A549 (cell line): ENCODE data around the gene KIF5A. TPM values are rescaled to one million over a fixed set of nuclear protein-coding genes. Genes with fewer than 3 reads are reported as not detected.
"Not testable (repeated sequence)": the region's sequence is repeated elsewhere in the genome, so short reads cannot be mapped to it uniquely, and the experiment has no call there.

Source experiments
- ATAC-seq, 2 experiments: fragments of 200-7000 bp in 1 of 2; fragments of >200 bp in 1 of 2; cut with Nextera tagmentation in 1 of 2; cut with Tn5 transposase in 1 of 2; 3 replicates each; pipeline versions ENCODE4 v1.8.0 to v1.9.1; 2018 to 2020; ENCODE audit warnings: mild to moderate bottlenecking in 1 of 2, moderate library complexity in 1 of 2
- CTCF ChIA-PET: fragments of 300-600 bp; sonication (Branson Sonifier 250); formaldehyde crosslinking; extraction: SDS; loops from one replicate; lab custom pipeline; 2021; ENCODE audit warnings: antibody characterized with exemption, inconsistent platforms; lab: Yijun Ruan, JAX
- POLR2A ChIA-PET: fragments of 350-600 bp; formaldehyde crosslinking; extraction: SDS; loops from one replicate; lab custom pipeline; 2021; ENCODE audit warnings: antibody characterized with exemption, inconsistent platforms; lab: Yijun Ruan, JAX
- DNase-seq, 2 experiments: peaks; one replicate each; pipeline versions ENCODE4 v3.0.0 to v3.0.0-alpha.2; 2011 to 2016; ENCODE audit warnings: low read depth in 1 of 2, low spot score in 1 of 2
- FAIRE-seq: peaks from 2 replicates; lab custom pipeline; 2011; peaks lifted over from hg19 to GRCh38; lab: Jason Lieb, UNC
- H3K27ac ChIP-seq, 2 experiments: fragments of >200 bp; sonication (Bioruptor Twin); formaldehyde crosslinking; 3 replicates each; pipeline ENCODE4 v1.5.1; 2016 to 2017
- H3K4me1 ChIP-seq: fragments of >200 bp; sonication (Bioruptor Twin); formaldehyde crosslinking; 3 replicates; pipeline ENCODE4 v1.6.1; 2016
- H3K4me2 ChIP-seq: fragments of >200 bp; sonication (Bioruptor Twin); formaldehyde crosslinking; 3 replicates; pipeline ENCODE4 v1.6.1; 2016
- H3K4me3 ChIP-seq: fragments of >200 bp; sonication (Bioruptor Twin); formaldehyde crosslinking; 3 replicates; pipeline ENCODE4 v1.5.1; 2016
- H3K9me3 ChIP-seq: fragments of >200 bp; sonication (Bioruptor Twin); formaldehyde crosslinking; 3 replicates; pipeline ENCODE4 v1.6.1; 2016
- ATOH8 ChIP-seq: fragments of 250-450 bp; sonication (Bioruptor Pico); IDR thresholded peaks from 2 replicates; pipeline ENCODE4 v1.5.0; 2020; ENCODE audit warnings: low read depth, mild to moderate bottlenecking, moderate library complexity
- CHD2 ChIP-seq: fragments of 150-350 bp; IDR thresholded peaks from 2 replicates; pipeline ENCODE4 v1.6.1; 2014; ENCODE audit warnings: low read length; ENCODE audit not compliant: partially characterized antibody
- CTCF ChIP-seq: fragments of >200 bp; sonication (Bioruptor Twin); formaldehyde crosslinking; IDR thresholded peaks from 3 replicates; pipeline ENCODE4 v1.5.1; 2016
- ESRRA ChIP-seq: fragments of 150-350 bp; IDR thresholded peaks from 2 replicates; pipeline ENCODE4 v1.6.1; 2014; ENCODE audit warnings: mild to moderate bottlenecking, low read length, borderline replicate concordance
- HDAC2 ChIP-seq: fragments of 200-600 bp; sonication (generic); IDR thresholded peaks from 2 replicates; pipeline ENCODE4 v1.6.1; 2016
- HOXA7 ChIP-seq: fragments of 250-450 bp; sonication (Bioruptor Pico); IDR thresholded peaks from 2 replicates; pipeline ENCODE4 v1.5.0; 2020; ENCODE audit warnings: mild to moderate bottlenecking, moderate library complexity
- HOXB13 ChIP-seq: fragments of 250-450 bp; sonication (Bioruptor Pico); IDR thresholded peaks from 2 replicates; pipeline ENCODE4 v1.5.0; 2020; ENCODE audit warnings: low read depth, mild to moderate bottlenecking, moderate library complexity
- MAX ChIP-seq: IDR thresholded peaks from 2 replicates; pipeline ENCODE4 v1.6.1; 2012
- NR3C1 ChIP-seq: fragments of >200 bp; sonication (Bioruptor Twin); formaldehyde crosslinking; IDR thresholded peaks from 3 replicates; pipeline ENCODE4 v1.6.1; 2017
- POLR2AphosphoS2 ChIP-seq: conservative IDR thresholded peaks from 2 replicates; pipeline ENCODE4 v1.6.1; 2012; ENCODE audit warnings: low read length, improper control_type of control experiment, inconsistent platforms
- REST ChIP-seq: fragments of 200-600 bp; sonication (generic); IDR thresholded peaks from 2 replicates; pipeline ENCODE4 v1.6.1; 2016; ENCODE audit warnings: antibody characterized with exemption, mild to moderate bottlenecking, moderate library complexity
- RNF2 ChIP-seq: fragments of 200-600 bp; sonication (generic); IDR thresholded peaks from 2 replicates; pipeline ENCODE4 v1.6.1; 2016; ENCODE audit warnings: low read depth, mild to moderate bottlenecking, antibody characterized with exemption, moderate library complexity, borderline replicate concordance
- SMC3 ChIP-seq: fragments of >200 bp; sonication (Bioruptor Twin); formaldehyde crosslinking; IDR thresholded peaks from 3 replicates; pipeline ENCODE4 v1.6.1; 2018; ENCODE audit warnings: inconsistent platforms
- TFCP2L1 ChIP-seq: fragments of 250-450 bp; sonication (Bioruptor Pico); IDR thresholded peaks from 2 replicates; pipeline ENCODE4 v1.5.0; 2021; ENCODE audit warnings: mild to moderate bottlenecking
- ZSCAN20 ChIP-seq: fragments of 250-450 bp; sonication (Bioruptor Pico); IDR thresholded peaks from 2 replicates; pipeline ENCODE4 v1.8.0; 2022; ENCODE audit warnings: mild to moderate bottlenecking, moderate library complexity
- WGBS: methylation state at CpG from one replicate; pipeline ENCODE4 v1.1.6; 2017; ENCODE audit errors: missing lambda C conversion rate; 5-methylcytosine and 5-hydroxymethylcytosine counted together
- polyA minus RNA-seq: library from RNA; depleted of rRNA, polyadenylated mRNA; stranded (reverse); fragments of >200 nt; gene quantifications from 2 replicates; pipeline ENCODE4 v1.2.3, GENCODE V29; 2011; rRNA and poly(A)+ RNA removed
- polyA plus RNA-seq, 4 experiments: library from polyadenylated mRNA; depleted of rRNA in 3 of 4; stranded (reverse); fragments of >200 nt; fragmentation: RNase III in 1 of 4; extraction: RNeasy Plus Mini Kit Qiagen cat#74134 plus additional on column Dnase treatment in 1 of 4; gene quantifications; 2 replicates in 3 of 4; 3 replicates in 1 of 4; pipeline ENCODE4 v1.2.3, GENCODE V29; 2011 to 2017

Gene KIF5A
- polyA plus RNA-seq (2011; rRNA removed), result 0.89 and 0.90 TPM in 2 replicates
- polyA plus RNA-seq (2012; cell fraction: cytosol; rRNA removed), result 0.23 and 0.24 TPM in 2 replicates
- 0.56 and 0.67 TPM in 2 replicates for polyA plus RNA-seq (2012; cell fraction: nucleus; rRNA removed)
- polyA plus RNA-seq (2017; fragmentation: RNase III; extraction: RNeasy Plus Mini Kit Qiagen cat#74134 plus additional on column Dnase treatment), result 0.45 to 0.61 TPM (median 0.55 TPM) in 3 replicates
- 0.58 and 0.63 TPM in 2 replicates for polyA minus RNA-seq

GRCh38 chr12:57549909-57550640, at the start of gene KIF5A:
Gene KIF5A, plus strand, starts transcription at chr12:57550044. Its CDS starts 228 bp downstream, at chr12:57550272.
- CTCF ChIA-PET, result no interaction called here
- peak in 1 of 2 experiments; percentile 69 for DNase-seq
- FAIRE-seq, result no peak
- Histone ChIP-seq H3K4me3 (peak within 1 kb of the TSS; percentile 43), H3K9me3 (no peaks in the 10 kb centered on the region), H3K27ac (peak within 1 kb of the TSS; percentile 57 to 72; a peak in 5 of 6 replicates), H3K4me1 (peaks cover 28% of the 10 kb centered on the region), H3K4me2 (peak within 1 kb of the TSS; percentile 71)
- peak; percentile 27 to 59; a peak in 3 of 6 replicates for ATAC-seq
- POLR2A ChIA-PET, result no interaction called here
- 49% methylated on average over 29 of the region's 52 CpGs for WGBS
- TF ChIP-seq HDAC2 (no peak), NR3C1 (no peak), ZSCAN20 (CRISPR knock-in tag) (no peak), RNF2 (no peak), ESRRA (no peak), POLR2AphosphoS2 (no peak), CHD2 (no peak), MAX (no peak), ATOH8 (no peak), HOXB13 (no peak), HOXA7 (CRISPR knock-in tag) (no peak)

GRCh38 chr12:57500213-57500612, 49.6 kb upstream of the KIF5A start:
- ATAC-seq, result no peak
- FAIRE-seq, result no peak
- H3K9me3 ChIP-seq, result no peaks in the 10 kb centered on the region
- ChIA-PET POLR2A (interaction anchor here (0.9 kb wide), 1 partner anchor 15 kb away, joined by 3 read pairs; no protein-coding TSS in a partner anchor), CTCF (interaction anchor here (1.0 to 1.4 kb wide), 3 partner anchors 11 to 37 kb away, joined by 3 to 5 read pairs (median 3); no protein-coding TSS in a partner anchor)
- H3K4me1 ChIP-seq, result no peaks in the 10 kb centered on the region
- no peak for TF ChIP-seq REST
- TF ChIP-seq POLR2AphosphoS2, result no peak
- no peak for TF ChIP-seq TFCP2L1 (CRISPR knock-in tag)
- no peak for TF ChIP-seq HOXA7 (CRISPR knock-in tag)
- no peak for TF ChIP-seq CTCF
- TF ChIP-seq SMC3, result no peak
- DNase-seq, result no peak
- 95% methylated on average over 11 of the region's 11 CpGs for WGBS
- H3K4me2 ChIP-seq, result no peak overlapping the region
- no peak overlapping the region for H3K27ac ChIP-seq
- H3K4me3 ChIP-seq, result no peak overlapping the region

GRCh38 chr12:57502311-57502969, 47.4 kb upstream of the KIF5A start:
- H3K4me2 ChIP-seq, H3K27ac ChIP-seq, H3K9me3 ChIP-seq, ATAC-seq, H3K4me3 ChIP-seq, FAIRE-seq, H3K4me1 ChIP-seq, DNase-seq: not testable (repeated sequence)
- ChIA-PET POLR2A (interaction anchor here (0.7 kb wide), 2 partner anchors 9 to 128 kb away, joined by 5 to 13 read pairs; no protein-coding TSS in a partner anchor), CTCF (interaction anchor here (1.3 to 2.4 kb wide), 3 partner anchors 9 to 44 kb away, joined by 4 to 15 read pairs (median 11); no protein-coding TSS in a partner anchor)
- WGBS, result 96% methylated on average over 22 of the region's 22 CpGs

- POLR2A ChIA-PET, result interaction anchor here (0.7 kb wide), 1 partner anchor 437 kb away, joined by 3 read pairs; no protein-coding TSS in a partner anchor
- CTCF ChIA-PET, H3K9me3 ChIP-seq, H3K4me1 ChIP-seq, H3K4me2 ChIP-seq, H3K27ac ChIP-seq, H3K4me3 ChIP-seq, FAIRE-seq, ATAC-seq, DNase-seq: not testable (repeated sequence)
- WGBS, result 98% methylated on average over 4 of the region's 4 CpGs
These were observed 43.3 kb upstream of the KIF5A start for GRCh38 chr12:57506541-57506940.

GRCh38 chr12:57507796-57508195, 42.0 kb upstream of the KIF5A start:
- H3K27ac ChIP-seq, H3K4me3 ChIP-seq, FAIRE-seq, ATAC-seq, CTCF ChIA-PET, H3K4me2 ChIP-seq, H3K4me1 ChIP-seq, POLR2A ChIA-PET, H3K9me3 ChIP-seq, DNase-seq: not testable (repeated sequence)
- 88% methylated on average over 14 of the region's 28 CpGs for WGBS
